Ishikawa (cell line): Measurements from ENCODE around the gene INHBC.

Experiments used
- CEBPB ChIP-seq: IDR thresholded peaks from 2 replicates; pipeline ENCODE4 v1.6.1; 2012
- CREB1 ChIP-seq: IDR thresholded peaks from 2 replicates; pipeline ENCODE4 v1.6.1; 2012; ENCODE audit warnings: low read depth
- EGR1 ChIP-seq: IDR thresholded peaks from 2 replicates; pipeline ENCODE4 v1.6.1; 2012
- EP300 ChIP-seq: IDR thresholded peaks from 2 replicates; pipeline ENCODE4 v1.6.1; 2012; ENCODE audit warnings: borderline replicate concordance
- FOXM1 ChIP-seq: IDR thresholded peaks from 2 replicates; pipeline ENCODE4 v1.6.1; 2012; ENCODE audit warnings: low read depth, borderline replicate concordance
- MAX ChIP-seq: IDR thresholded peaks from 2 replicates; pipeline ENCODE4 v1.6.1; 2012
- RAD21 ChIP-seq: IDR thresholded peaks from 2 replicates; pipeline ENCODE4 v1.6.1; 2012; ENCODE audit warnings: low read depth
- REST ChIP-seq: IDR thresholded peaks from 2 replicates; pipeline ENCODE4 v1.6.1; 2012; ENCODE audit warnings: low read depth, mild to moderate bottlenecking
- TAF1 ChIP-seq: IDR thresholded peaks from 2 replicates; pipeline ENCODE4 v1.6.1; 2012; ENCODE audit warnings: low read depth, mild to moderate bottlenecking
- TCF12 ChIP-seq: IDR thresholded peaks from 2 replicates; pipeline ENCODE4 v1.6.1; 2012; ENCODE audit warnings: low read depth
- TEAD4 ChIP-seq: IDR thresholded peaks from 2 replicates; pipeline ENCODE4 v1.6.1; 2012
- USF1 ChIP-seq: IDR thresholded peaks from 2 replicates; pipeline ENCODE4 v1.6.1; 2012
- YY1 ChIP-seq: IDR thresholded peaks from 2 replicates; pipeline ENCODE4 v1.6.1; 2012; ENCODE audit warnings: low read depth
- ZBTB7A ChIP-seq: IDR thresholded peaks from 2 replicates; pipeline ENCODE4 v1.6.1; 2012; ENCODE audit warnings: low read depth

GRCh38 chr12:57496822-57497221 lies 62.2 kb downstream of the INHBC start:
- no peak for TF ChIP-seq TEAD4
- TF ChIP-seq RAD21 = no peak
- TF ChIP-seq REST = no peak
- no peak for TF ChIP-seq YY1
- no peak for TF ChIP-seq CEBPB
- TF ChIP-seq EGR1 = no peak
- no peak for TF ChIP-seq TAF1
- TF ChIP-seq CREB1 = no peak
- TF ChIP-seq MAX = no peak
- TF ChIP-seq USF1 = no peak
- TF ChIP-seq EP300 = no peak
- TF ChIP-seq TCF12 = no peak
- no peak for TF ChIP-seq FOXM1
- TF ChIP-seq ZBTB7A = no peak
